IPS-NIHi7 (cell line): ENCODE measurements around the gene PLCG1.
"Not testable (repeated sequence)": the region's sequence is repeated elsewhere in the genome, so short reads cannot be mapped to it uniquely, and the experiment has no call there.

ENCODE experiments used
- DNase-seq: peaks from one replicate; pipeline ENCODE4 v3.0.0; 2012; ENCODE audit warnings: mixed read lengths; ENCODE audit errors: extremely low spot score

The PLCG1 gene

GRCh38 chr20:41136680-41137613 lies at the start of gene PLCG1:
Gene PLCG1 (plus strand): TSS chr20:41137543. CDS start chr20:41137642, 99 bp downstream.
- DNase-seq, result peak; percentile 97

GRCh38 chr20:41087777-41088176 lies 49.6 kb upstream of the PLCG1 start:
- DNase-seq, result no peak

- no peak for DNase-seq
Observed at GRCh38 chr20:41089555-41089954, 47.8 kb upstream of the PLCG1 start.

- no peak for DNase-seq
Observed at GRCh38 chr20:41091927-41092326, 45.4 kb upstream of the PLCG1 start.

GRCh38 chr20:41094353-41095055 lies 42.8 kb upstream of the PLCG1 start:
- no peak for DNase-seq

GRCh38 chr20:41095110-41095969 lies 42.0 kb upstream of the PLCG1 start:
- DNase-seq, result peak; percentile 72

- DNase-seq, result no peak
Observed at GRCh38 chr20:41098703-41099250, 38.6 kb upstream of the PLCG1 start.

- no peak for DNase-seq
Observed at GRCh38 chr20:41100001-41100480, 37.3 kb upstream of the PLCG1 start.

- DNase-seq, result no peak
Observed at GRCh38 chr20:41101660-41102059, 35.7 kb upstream of the PLCG1 start.

GRCh38 chr20:41108531-41108930 lies 28.8 kb upstream of the PLCG1 start:
- DNase-seq, result no peak

GRCh38 chr20:41110012-41110411 lies 27.3 kb upstream of the PLCG1 start:
- no peak for DNase-seq

GRCh38 chr20:41110930-41111577 lies 26.3 kb upstream of the PLCG1 start:
- DNase-seq, result no peak

- no peak for DNase-seq
Observed at GRCh38 chr20:41111578-41111951, 25.8 kb upstream of the PLCG1 start.

- DNase-seq, result no peak
Observed at GRCh38 chr20:41116282-41116956, 20.9 kb upstream of the PLCG1 start.

- DNase-seq, result not testable (repeated sequence)
Observed at GRCh38 chr20:41118159-41118558, 19.2 kb upstream of the PLCG1 start.

- DNase-seq, result no peak
Observed at GRCh38 chr20:41118632-41119031, 18.7 kb upstream of the PLCG1 start.

GRCh38 chr20:41119614-41120561 lies 17.5 kb upstream of the PLCG1 start:
- DNase-seq, result no peak

- no peak for DNase-seq
Observed at GRCh38 chr20:41121399-41121798, 15.9 kb upstream of the PLCG1 start.

- no peak for DNase-seq
Observed at GRCh38 chr20:41123631-41124030, 13.7 kb upstream of the PLCG1 start.
